Parathyroid adenoma (tissue), 2 donors: ENCODE measurements around the gene CSAG1.
"Not testable (repeated sequence)": the region's sequence is repeated elsewhere in the genome, so short reads cannot be mapped to it uniquely, and the experiment has no call there.

ENCODE experiments used
- H2AFZ ChIP-seq: fragments of 300-600 bp; sonication (generic); one replicate; pipeline ENCODE4 v1.7.0; 2017; ENCODE audit warnings: antibody characterized with exemption, mild to moderate bottlenecking
- H3K27ac ChIP-seq: fragments of 300-600 bp; sonication (generic); one replicate; pipeline ENCODE4 v1.7.0; 2017
- H3K27me3 ChIP-seq: fragments of 300-600 bp; sonication (generic); one replicate; pipeline ENCODE4 v1.7.0; 2017; ENCODE audit warnings: low read length; ENCODE audit not compliant: control insufficient read depth, insufficient read depth
- H3K36me3 ChIP-seq: fragments of 300-600 bp; sonication (generic); one replicate; pipeline ENCODE4 v1.7.0; 2017; ENCODE audit warnings: low read length; ENCODE audit not compliant: control insufficient read depth, insufficient read depth
- H3K4me1 ChIP-seq: fragments of 300-600 bp; sonication (generic); one replicate; pipeline ENCODE4 v1.7.0; 2017; ENCODE audit warnings: control low read depth
- H3K4me2 ChIP-seq: fragments of 300-600 bp; sonication (generic); one replicate; pipeline ENCODE4 v1.7.0; 2017; ENCODE audit warnings: low read length
- H3K4me3 ChIP-seq: fragments of 300-600 bp; sonication (generic); one replicate; pipeline ENCODE4 v1.7.0; 2017; ENCODE audit warnings: low read depth, low read length
- H3K79me2 ChIP-seq: fragments of 300-600 bp; sonication (generic); one replicate; pipeline ENCODE4 v1.7.0; 2017; ENCODE audit warnings: control low read depth
- H3K9ac ChIP-seq: fragments of 300-600 bp; sonication (generic); one replicate; pipeline ENCODE4 v1.7.0; 2017; ENCODE audit warnings: mild to moderate bottlenecking
- H3K9me3 ChIP-seq: fragments of 300-600 bp; sonication (generic); one replicate; pipeline ENCODE4 v1.7.0; 2017; ENCODE audit warnings: low read length; ENCODE audit not compliant: control insufficient read depth
- CTCF ChIP-seq: fragments of 300-600 bp; sonication (generic); IDR thresholded peaks from one replicate; pipeline ENCODE4 v1.7.0; 2017; ENCODE audit warnings: antibody characterized with exemption, mild to moderate bottlenecking
- donor health status: primary hyperparathyroidism.

The CSAG1 gene

GRCh38 chrX:152725409-152725808, 8.1 kb downstream of the CSAG1 start:
- no peaks in the 10 kb centered on the region for H3K4me1 ChIP-seq
- H3K9me3 ChIP-seq, result no peaks in the 10 kb centered on the region
- H3K27me3 ChIP-seq, result no peaks in the 10 kb centered on the region
- H3K4me3 ChIP-seq, result no peak overlapping the region
- no peak overlapping the region for H3K9ac ChIP-seq
- H2AFZ ChIP-seq, result no peak overlapping the region
- TF ChIP-seq CTCF, result no peak
- no peaks in the 10 kb centered on the region for H3K79me2 ChIP-seq
- H3K36me3 ChIP-seq, result no peaks in the 10 kb centered on the region
- no peak overlapping the region for H3K4me2 ChIP-seq
- H3K27ac ChIP-seq, result no peak overlapping the region

GRCh38 chrX:152713815-152714787, 19.4 kb downstream of the CSAG1 start, which contains the start of gene MAGEA2B:
Gene MAGEA2B, plus strand, starts transcription at chrX:152714628. Its CDS starts 2,479 bp downstream, at chrX:152717107.
- not testable (repeated sequence) for H3K9me3 ChIP-seq, H3K4me2 ChIP-seq, H3K36me3 ChIP-seq, H2AFZ ChIP-seq, H3K9ac ChIP-seq, H3K4me1 ChIP-seq, H3K27ac ChIP-seq, H3K4me3 ChIP-seq, H3K27me3 ChIP-seq, H3K79me2 ChIP-seq

GRCh38 chrX:152713195-152713594, 20.3 kb downstream of the CSAG1 start:
- H3K4me2 ChIP-seq, H3K9ac ChIP-seq, H3K9me3 ChIP-seq, H3K36me3 ChIP-seq, H3K4me3 ChIP-seq, H3K27ac ChIP-seq, H3K79me2 ChIP-seq, H3K27me3 ChIP-seq, H2AFZ ChIP-seq, H3K4me1 ChIP-seq: not testable (repeated sequence)

- H3K9ac ChIP-seq, H3K27me3 ChIP-seq, H3K27ac ChIP-seq, H3K79me2 ChIP-seq, H3K9me3 ChIP-seq, H3K4me2 ChIP-seq, H3K36me3 ChIP-seq, H2AFZ ChIP-seq, H3K4me1 ChIP-seq, H3K4me3 ChIP-seq: not testable (repeated sequence)
Measured at GRCh38 chrX:152709173-152709572, 24.3 kb downstream of the CSAG1 start, which contains the start of gene CSAG2. Gene CSAG2, minus strand, starts transcription at chrX:152709273. Its CDS starts 161 bp downstream, at chrX:152709112.

- not testable (repeated sequence) for H3K79me2 ChIP-seq, H3K9me3 ChIP-seq, H2AFZ ChIP-seq, H3K27me3 ChIP-seq, H3K36me3 ChIP-seq, H3K9ac ChIP-seq, H3K27ac ChIP-seq, H3K4me2 ChIP-seq, H3K4me1 ChIP-seq, H3K4me3 ChIP-seq
Measured at GRCh38 chrX:152706500-152706899, 27.0 kb downstream of the CSAG1 start.

GRCh38 chrX:152700390-152700789, 33.1 kb downstream of the CSAG1 start:
- not testable (repeated sequence) for H3K4me2 ChIP-seq, H3K27me3 ChIP-seq, H3K27ac ChIP-seq, H3K4me3 ChIP-seq, H3K9ac ChIP-seq, H2AFZ ChIP-seq, H3K79me2 ChIP-seq, H3K4me1 ChIP-seq, H3K9me3 ChIP-seq, H3K36me3 ChIP-seq

- not testable (repeated sequence) for H2AFZ ChIP-seq, H3K9ac ChIP-seq, H3K4me3 ChIP-seq, H3K79me2 ChIP-seq, H3K4me2 ChIP-seq, H3K27me3 ChIP-seq, H3K9me3 ChIP-seq, H3K36me3 ChIP-seq, H3K27ac ChIP-seq, H3K4me1 ChIP-seq
Measured at GRCh38 chrX:152697952-152698931, 35.3 kb downstream of the CSAG1 start, which contains the start of gene MAGEA3. Gene MAGEA3, plus strand, starts transcription at chrX:152698794. Its CDS starts 2,039 bp downstream, at chrX:152700833.

- H3K36me3 ChIP-seq, H3K79me2 ChIP-seq, H3K27ac ChIP-seq, H3K27me3 ChIP-seq, H3K4me1 ChIP-seq, H2AFZ ChIP-seq, H3K9me3 ChIP-seq, H3K4me2 ChIP-seq, H3K4me3 ChIP-seq, H3K9ac ChIP-seq: not testable (repeated sequence)
Measured at GRCh38 chrX:152681012-152681411, 52.5 kb downstream of the CSAG1 start.
